SU-DHL-6 (cell line): Measurements from ENCODE around the gene WDR53.

Source experiments
- CTCF ChIP-seq: fragments of 200-600 bp; sonication (generic); IDR thresholded peaks from one replicate; pipeline ENCODE4 v1.5.1; 2017; ENCODE audit warnings: antibody characterized with exemption, mild to moderate bottlenecking, low read length, moderate library complexity; ENCODE audit not compliant: insufficient read depth, poor library complexity, severe bottlenecking
- EZH2phosphoT487 ChIP-seq: fragments of 200-600 bp; sonication (generic), shearing (Covaris generic); conservative IDR thresholded peaks from 2 replicates; pipeline ENCODE4 v1.6.1; 2018; ENCODE audit warnings: mild to moderate bottlenecking, antibody characterized with exemption, low read length, moderate library complexity, mixed read lengths

GRCh38 chr3:196544491-196544992, 23.8 kb downstream of the WDR53 start:
- no peak for TF ChIP-seq CTCF
- TF ChIP-seq EZH2phosphoT487: no peak
